Panc1 (cell line): ENCODE results near the gene PTGER4.

Source experiments
- CTCF ChIP-seq: fragments of 450-650 bp; IDR thresholded peaks from 2 replicates; pipeline ENCODE4 v1.5.1; 2017; ENCODE audit warnings: mild to moderate bottlenecking
- REST ChIP-seq, 2 experiments: IDR thresholded peaks; 2 replicates each; pipeline ENCODE4 v1.6.1; 2011 to 2012; ENCODE audit warnings: low read depth in 2 of 2, control low read depth in 1 of 2, low read length in 1 of 2, mild to moderate bottlenecking in 1 of 2, moderate library complexity in 1 of 2; ENCODE audit not compliant: insufficient read depth in 1 of 2

GRCh38 chr5:40655138-40655537 is 24.6 kb upstream of the PTGER4 start:
- no peak for TF ChIP-seq CTCF
- no peak for TF ChIP-seq REST (IDR thresholded peaks at IDR 0.05; ENCODE audit: insufficient read depth in 1 of 2, low read depth in 2 of 2, low read length in 1 of 2)
